ENCODE data around the gene CEP57L1.
"Not testable (repeated sequence)": the region's sequence is repeated elsewhere in the genome, so short reads cannot be mapped to it uniquely, and the experiment has no call there.

DNA sequence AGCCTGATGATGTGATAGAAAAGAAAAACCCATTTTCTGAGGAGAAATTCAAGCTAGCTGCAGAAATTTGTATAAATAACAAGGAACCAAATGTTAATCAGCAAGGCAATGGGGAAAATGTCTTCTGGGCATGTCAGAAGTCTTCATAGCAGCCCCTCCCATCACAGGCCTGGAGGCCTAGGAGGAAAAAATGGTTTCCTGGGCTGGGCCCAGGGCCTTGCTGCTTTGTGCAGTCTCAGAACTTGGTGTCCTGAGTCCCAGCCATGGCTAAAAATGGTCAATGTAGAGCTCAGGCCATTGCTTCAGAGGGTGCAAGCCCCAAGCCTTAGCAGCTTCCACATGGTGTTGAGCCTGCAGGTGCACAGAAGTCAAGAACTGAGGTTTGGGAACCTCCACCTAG lies 96.1 kb downstream of the CEP57L1 start:
- TF ChIP-seq, protein P1, sequence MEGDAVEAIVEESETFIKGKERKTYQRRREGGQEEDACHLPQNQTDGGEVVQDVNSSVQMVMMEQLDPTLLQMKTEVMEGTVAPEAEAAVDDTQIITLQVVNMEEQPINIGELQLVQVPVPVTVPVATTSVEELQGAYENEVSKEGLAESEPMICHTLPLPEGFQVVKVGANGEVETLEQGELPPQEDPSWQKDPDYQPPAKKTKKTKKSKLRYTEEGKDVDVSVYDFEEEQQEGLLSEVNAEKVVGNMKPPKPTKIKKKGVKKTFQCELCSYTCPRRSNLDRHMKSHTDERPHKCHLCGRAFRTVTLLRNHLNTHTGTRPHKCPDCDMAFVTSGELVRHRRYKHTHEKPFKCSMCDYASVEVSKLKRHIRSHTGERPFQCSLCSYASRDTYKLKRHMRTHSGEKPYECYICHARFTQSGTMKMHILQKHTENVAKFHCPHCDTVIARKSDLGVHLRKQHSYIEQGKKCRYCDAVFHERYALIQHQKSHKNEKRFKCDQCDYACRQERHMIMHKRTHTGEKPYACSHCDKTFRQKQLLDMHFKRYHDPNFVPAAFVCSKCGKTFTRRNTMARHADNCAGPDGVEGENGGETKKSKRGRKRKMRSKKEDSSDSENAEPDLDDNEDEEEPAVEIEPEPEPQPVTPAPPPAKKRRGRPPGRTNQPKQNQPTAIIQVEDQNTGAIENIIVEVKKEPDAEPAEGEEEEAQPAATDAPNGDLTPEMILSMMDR (IDR thresholded peaks at IDR 0.05) = not testable (repeated sequence)
- not testable (repeated sequence) for TF ChIP-seq EZH2 (IDR thresholded peaks at IDR 0.05; ENCODE audit: borderline replicate concordance, insufficient read depth, low read depth, low read length, poor library complexity, severe bottlenecking)

Measured in B cell (primary cell).